ENCODE measurements around the gene PDHB.
"Not testable (repeated sequence)": the region's sequence is repeated elsewhere in the genome, so short reads cannot be mapped to it uniquely, and the experiment has no call there.

The PDHB gene

DNA sequence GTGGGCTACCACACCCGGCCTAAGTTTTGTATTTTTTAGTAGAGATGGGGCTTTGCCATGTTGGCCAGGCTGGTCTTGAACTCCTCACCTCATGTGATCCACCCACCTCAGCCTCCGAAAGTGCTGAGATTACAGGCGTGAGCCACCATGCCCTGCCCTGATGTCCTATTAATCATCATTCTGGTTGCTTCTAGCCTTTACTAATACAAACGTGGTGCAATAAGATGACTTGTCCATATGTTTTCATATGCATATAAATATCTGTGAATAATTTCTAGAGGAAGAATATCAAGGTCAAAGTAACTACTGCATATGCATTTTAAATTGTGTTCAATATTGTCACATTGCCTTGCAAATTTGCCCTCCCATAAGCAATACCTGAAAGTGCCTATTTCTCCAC, 25.5 kb upstream of the PDHB start:
- H3K36me3 ChIP-seq (ENCODE audit: control insufficient read depth, insufficient read depth, low read length): no peaks in the 10 kb centered on the region
- no peak overlapping the region for H3K4me3 ChIP-seq (replicated peaks; ENCODE audit: low read depth, low read length)
- H3K27me3 ChIP-seq (replicated peaks; ENCODE audit: control insufficient read depth, insufficient read depth, low read length): no peaks in the 10 kb centered on the region
- no peak for DNase-seq (ENCODE audit: extremely low read depth, insufficient read length)
- no peak for TF ChIP-seq CTCF (IDR thresholded peaks at IDR 0.05; ENCODE audit: insufficient read depth, low read length, poor library complexity, severe bottlenecking)

GRCh38 chr3:58452176-58452575, 18.5 kb upstream of the PDHB start:
- DNase-seq (ENCODE audit: extremely low read depth, insufficient read length): no peak
- Histone ChIP-seq H3K36me3 (ENCODE audit: control insufficient read depth, insufficient read depth, low read length) (no peaks in the 10 kb centered on the region), H3K4me3 (replicated peaks; ENCODE audit: low read depth, low read length) (no peak overlapping the region), H3K27me3 (replicated peaks; ENCODE audit: control insufficient read depth, insufficient read depth, low read length) (no peaks in the 10 kb centered on the region)
- no peak for TF ChIP-seq CTCF (IDR thresholded peaks at IDR 0.05; ENCODE audit: insufficient read depth, low read length, poor library complexity, severe bottlenecking)

GRCh38 chr3:58441514-58442450, 8.2 kb upstream of the PDHB start:
- H3K4me3 ChIP-seq (replicated peaks; ENCODE audit: low read depth, low read length): no peak overlapping the region
- H3K27me3 ChIP-seq (replicated peaks; ENCODE audit: control insufficient read depth, insufficient read depth, low read length): no peaks in the 10 kb centered on the region
- DNase-seq (ENCODE audit: extremely low read depth, insufficient read length): no peak
- no peaks in the 10 kb centered on the region for H3K36me3 ChIP-seq (ENCODE audit: control insufficient read depth, insufficient read depth, low read length)
- TF ChIP-seq CTCF (IDR thresholded peaks at IDR 0.05; ENCODE audit: insufficient read depth, low read length, poor library complexity, severe bottlenecking): no peak

GRCh38 chr3:58440996-58441355, 7.3 kb upstream of the PDHB start:
- not testable (repeated sequence) for H3K4me3 ChIP-seq (replicated peaks; ENCODE audit: low read depth, low read length); DNase-seq (ENCODE audit: extremely low read depth, insufficient read length); H3K27me3 ChIP-seq (replicated peaks; ENCODE audit: control insufficient read depth, insufficient read depth, low read length); H3K36me3 ChIP-seq (ENCODE audit: control insufficient read depth, insufficient read depth, low read length)

GRCh38 chr3:58437276-58437675, 3.6 kb upstream of the PDHB start:
- not testable (repeated sequence) for H3K27me3 ChIP-seq (replicated peaks; ENCODE audit: control insufficient read depth, insufficient read depth, low read length); DNase-seq (ENCODE audit: extremely low read depth, insufficient read length); H3K36me3 ChIP-seq (ENCODE audit: control insufficient read depth, insufficient read depth, low read length); H3K4me3 ChIP-seq (replicated peaks; ENCODE audit: low read depth, low read length)

DNA sequence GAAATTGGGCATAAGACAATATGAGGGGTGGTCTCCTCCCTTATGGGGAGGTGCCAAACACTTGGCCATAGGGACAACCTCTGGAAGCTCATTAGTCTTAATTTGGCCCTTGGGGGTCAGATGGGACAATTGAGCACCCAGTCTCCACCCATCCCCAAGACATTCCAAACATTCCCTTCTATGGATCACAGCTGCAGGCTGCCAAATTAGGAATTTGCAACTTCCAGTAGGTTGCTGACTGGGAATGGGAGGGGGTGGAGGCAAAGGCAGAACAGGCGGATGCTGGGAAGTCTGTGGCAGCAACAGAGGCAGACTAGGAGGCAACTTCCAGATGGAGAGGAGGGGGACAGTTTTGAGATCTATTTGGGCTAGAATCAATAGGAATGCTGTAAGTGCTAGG, 1.4 kb upstream of the PDHB start:
- DNase-seq (ENCODE audit: extremely low read depth, insufficient read length): no peak
- peaks cover 7% of the 10 kb centered on the region for H3K36me3 ChIP-seq (ENCODE audit: control insufficient read depth, insufficient read depth, low read length)
- H3K4me3 ChIP-seq (replicated peaks; ENCODE audit: low read depth, low read length): no peak overlapping the region
- TF ChIP-seq CTCF (IDR thresholded peaks at IDR 0.05; ENCODE audit: insufficient read depth, low read length, poor library complexity, severe bottlenecking): no peak
- H3K27me3 ChIP-seq (replicated peaks; ENCODE audit: control insufficient read depth, insufficient read depth, low read length): no peaks in the 10 kb centered on the region

All from GM06990 (cell line).